Stimulated activated CD4-positive, alpha-beta T cell treated with anti-CD3 and anti-CD28 coated beads, Interleukin-1b, Interleukin-23, amount 100 ng/mL, for 4 hours (primary cell): ENCODE measurements around the gene WRNIP1.

Experiments
- DNase-seq, 2 donors: peaks; one replicate each; pipeline ENCODE4 v3.0.0-alpha.2; 2020; ENCODE audit warnings: low read depth in 2 of 2

WRNIP1 gene

GRCh38 chr6:2807342-2808090, 42.3 kb downstream of the WRNIP1 start:
- no peak for DNase-seq

- DNase-seq, result no peak
These were observed 43.8 kb downstream of the WRNIP1 start for GRCh38 chr6:2809015-2809414.

GRCh38 chr6:2810092-2810671, 45.0 kb downstream of the WRNIP1 start:
- DNase-seq, result no peak

GRCh38 chr6:2812695-2813094, 47.5 kb downstream of the WRNIP1 start:
- DNase-seq, result no peak

- no peak for DNase-seq
These were observed 51.0 kb downstream of the WRNIP1 start for GRCh38 chr6:2816158-2816557.

- no peak for DNase-seq
These were observed 52.8 kb downstream of the WRNIP1 start for GRCh38 chr6:2817903-2818443.

- no peak for DNase-seq
These were observed 53.4 kb downstream of the WRNIP1 start for GRCh38 chr6:2818593-2818992.

- DNase-seq, result no peak
These were observed 53.9 kb downstream of the WRNIP1 start for GRCh38 chr6:2819115-2819514.

GRCh38 chr6:2819978-2820377, 54.8 kb downstream of the WRNIP1 start:
- no peak for DNase-seq

- DNase-seq, result no peak
These were observed 55.2 kb downstream of the WRNIP1 start for GRCh38 chr6:2820415-2820814.

GRCh38 chr6:2821554-2821953, 56.4 kb downstream of the WRNIP1 start:
- no peak for DNase-seq

- DNase-seq, result no peak
These were observed 58.1 kb downstream of the WRNIP1 start for GRCh38 chr6:2823104-2823850.

- no peak for DNase-seq
These were observed 60.9 kb downstream of the WRNIP1 start for GRCh38 chr6:2826131-2826530.

- no peak for DNase-seq
These were observed 61.9 kb downstream of the WRNIP1 start for GRCh38 chr6:2827142-2827541.

- no peak for DNase-seq
These were observed 63.4 kb downstream of the WRNIP1 start for GRCh38 chr6:2828629-2829028.

- no peak for DNase-seq
These were observed 64.1 kb downstream of the WRNIP1 start for GRCh38 chr6:2829253-2829652.

- no peak for DNase-seq
These were observed 65.0 kb downstream of the WRNIP1 start for GRCh38 chr6:2830183-2830582.

- no peak for DNase-seq
These were observed 66.2 kb downstream of the WRNIP1 start for GRCh38 chr6:2831392-2831791.

GRCh38 chr6:2834262-2834661, 69.1 kb downstream of the WRNIP1 start:
- no peak for DNase-seq
